Chondrocyte (in vitro differentiated cells): ENCODE measurements around the gene NFKB2. TPM values are rescaled to one million over a fixed set of nuclear protein-coding genes. Genes with fewer than 3 reads are reported as not detected.
A peak's percentile ranks its signal among the peaks of the same experiment; 100 is the strongest.

Source experiments
- DNase-seq: peaks from one replicate; pipeline ENCODE4 v3.0.0; 2021; ENCODE audit warnings: mixed read lengths, low spot score
- H3K27ac Mint-ChIP-seq: one replicate; pipeline ENCODE4 v1.8.0; 2021; ENCODE audit warnings: mild to moderate bottlenecking, moderate library complexity, mixed read lengths; ENCODE audit not compliant: unreplicated experiment
- H3K27me3 Mint-ChIP-seq: 2 replicates; pipeline ENCODE4 v1.8.0; 2021; ENCODE audit warnings: low read depth, mixed read lengths
- H3K36me3 Mint-ChIP-seq: 2 replicates; pipeline ENCODE4 v1.8.0; 2021; ENCODE audit warnings: low read depth, mixed read lengths
- H3K4me1 Mint-ChIP-seq: 2 replicates; pipeline ENCODE4 v1.8.0; 2021; ENCODE audit warnings: low read depth, mild to moderate bottlenecking, mixed read lengths
- H3K4me3 Mint-ChIP-seq: one replicate; pipeline ENCODE4 v1.8.0; 2021; ENCODE audit warnings: mild to moderate bottlenecking, moderate library complexity, mixed read lengths; ENCODE audit not compliant: unreplicated experiment
- H3K9me3 Mint-ChIP-seq: 2 replicates; pipeline ENCODE4 v1.8.0; 2021; ENCODE audit warnings: low read depth, mixed read lengths
- total RNA-seq: library from RNA; stranded (reverse); gene quantifications from 3 replicates; pipeline ENCODE4 v1.2.1, GENCODE V29; 2021
- TF ChIP-seq, protein P1 (sequence below): fragments of 200-600 bp; sonication (generic); IDR thresholded peaks from 2 replicates; pipeline ENCODE4 v1.5.0; 2021; ENCODE audit warnings: antibody characterized with exemption, mild to moderate bottlenecking, moderate library complexity

The NFKB2 gene
- total RNA-seq, 1 donor from 2014 or later = 38.0 TPM

DNA sequence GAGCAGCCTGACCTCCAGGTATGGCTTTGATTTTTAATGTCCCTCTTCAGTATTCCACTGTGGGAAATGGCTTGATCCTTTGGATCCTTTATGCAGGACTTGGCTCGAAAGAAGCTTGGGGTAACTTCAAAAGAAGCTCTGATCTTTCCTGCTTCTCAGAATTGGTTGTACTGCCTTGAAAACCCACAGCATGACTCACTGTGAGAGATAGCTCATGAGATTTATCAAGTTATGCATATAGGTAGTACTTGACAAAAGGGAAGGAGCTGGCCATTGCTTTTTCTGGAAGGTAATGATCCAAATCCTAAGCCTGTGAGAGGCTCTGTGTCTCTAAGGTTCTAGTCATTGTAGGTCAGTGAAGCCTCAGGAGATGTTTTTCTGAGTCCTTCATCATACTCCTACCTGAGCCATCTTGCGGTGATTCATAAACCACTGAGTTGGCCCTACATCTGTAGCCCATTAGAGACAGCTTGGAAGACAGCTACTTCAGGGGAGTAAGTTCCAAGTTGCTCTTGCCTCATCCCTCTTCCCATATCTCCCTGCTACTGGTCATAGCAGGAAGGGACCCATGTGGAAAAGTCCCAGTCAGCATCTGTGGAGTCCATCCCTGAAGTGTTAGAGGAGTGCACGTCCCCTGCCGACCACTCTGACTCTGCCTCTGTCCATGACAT lies 36.7 kb upstream of the NFKB2 start:
- H3K27ac Mint-ChIP-seq = no peak overlapping the region
- TF ChIP-seq, protein P1, sequence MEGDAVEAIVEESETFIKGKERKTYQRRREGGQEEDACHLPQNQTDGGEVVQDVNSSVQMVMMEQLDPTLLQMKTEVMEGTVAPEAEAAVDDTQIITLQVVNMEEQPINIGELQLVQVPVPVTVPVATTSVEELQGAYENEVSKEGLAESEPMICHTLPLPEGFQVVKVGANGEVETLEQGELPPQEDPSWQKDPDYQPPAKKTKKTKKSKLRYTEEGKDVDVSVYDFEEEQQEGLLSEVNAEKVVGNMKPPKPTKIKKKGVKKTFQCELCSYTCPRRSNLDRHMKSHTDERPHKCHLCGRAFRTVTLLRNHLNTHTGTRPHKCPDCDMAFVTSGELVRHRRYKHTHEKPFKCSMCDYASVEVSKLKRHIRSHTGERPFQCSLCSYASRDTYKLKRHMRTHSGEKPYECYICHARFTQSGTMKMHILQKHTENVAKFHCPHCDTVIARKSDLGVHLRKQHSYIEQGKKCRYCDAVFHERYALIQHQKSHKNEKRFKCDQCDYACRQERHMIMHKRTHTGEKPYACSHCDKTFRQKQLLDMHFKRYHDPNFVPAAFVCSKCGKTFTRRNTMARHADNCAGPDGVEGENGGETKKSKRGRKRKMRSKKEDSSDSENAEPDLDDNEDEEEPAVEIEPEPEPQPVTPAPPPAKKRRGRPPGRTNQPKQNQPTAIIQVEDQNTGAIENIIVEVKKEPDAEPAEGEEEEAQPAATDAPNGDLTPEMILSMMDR = no peak
- peaks cover 52% of the 10 kb centered on the region for H3K36me3 Mint-ChIP-seq
- H3K9me3 Mint-ChIP-seq = no peaks in the 10 kb centered on the region
- H3K27me3 Mint-ChIP-seq = no peaks in the 10 kb centered on the region
- DNase-seq = no peak
- no peaks in the 10 kb centered on the region for H3K4me1 Mint-ChIP-seq
- H3K4me3 Mint-ChIP-seq = no peak overlapping the region

DNA sequence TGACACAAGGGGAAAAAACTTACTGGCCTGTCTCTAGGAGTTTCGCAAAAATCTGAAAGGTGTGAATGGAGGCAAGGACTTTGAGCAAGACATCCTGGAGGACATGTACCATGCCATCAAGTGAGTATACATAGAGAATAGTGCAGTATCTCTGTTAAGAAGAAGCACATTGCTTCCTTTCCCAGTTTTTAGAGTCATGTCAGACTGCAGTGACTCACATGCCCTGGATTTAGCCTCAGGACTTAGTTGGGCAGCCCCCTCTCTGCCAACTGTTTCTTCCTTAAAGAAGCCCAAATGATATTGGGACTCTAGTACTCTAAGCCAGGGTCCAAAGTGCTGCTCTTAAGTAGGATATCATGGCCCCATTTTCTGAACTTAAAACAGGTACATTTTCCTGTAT lies 28.1 kb upstream of the NFKB2 start:
- Mint-ChIP-seq H3K36me3 (peaks cover 65% of the 10 kb centered on the region), H3K27ac (no peak overlapping the region), H3K27me3 (no peaks in the 10 kb centered on the region), H3K4me1 (peaks cover 9% of the 10 kb centered on the region), H3K4me3 (no peak overlapping the region), H3K9me3 (peaks cover 3% of the 10 kb centered on the region)
- TF ChIP-seq, protein P1 = no peak
- DNase-seq = no peak

DNA sequence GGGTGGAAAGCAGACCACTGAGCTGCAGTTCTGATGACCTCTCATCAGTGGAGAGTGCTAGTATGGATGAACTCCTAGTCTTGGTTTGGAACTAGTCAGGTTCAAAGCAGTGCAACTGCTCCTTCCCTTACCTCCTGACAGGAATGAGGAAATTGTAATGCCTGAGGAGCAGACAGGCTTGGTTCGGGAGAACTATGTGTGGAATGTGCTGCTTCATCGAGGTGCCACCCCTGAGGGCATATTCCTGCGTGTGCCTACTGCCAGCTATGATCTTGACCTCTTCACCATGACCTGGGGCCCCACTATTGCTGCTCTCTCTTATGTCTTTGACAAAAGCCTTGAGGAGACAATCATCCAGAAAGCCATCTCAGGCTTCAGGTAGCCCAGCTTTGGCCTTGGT lies 27.4 kb upstream of the NFKB2 start:
- peaks cover 3% of the 10 kb centered on the region for H3K9me3 Mint-ChIP-seq
- H3K36me3 Mint-ChIP-seq = peaks cover 60% of the 10 kb centered on the region
- no peak for DNase-seq
- peaks cover 9% of the 10 kb centered on the region for H3K4me1 Mint-ChIP-seq
- no peak overlapping the region for H3K4me3 Mint-ChIP-seq
- no peak overlapping the region for H3K27ac Mint-ChIP-seq
- no peaks in the 10 kb centered on the region for H3K27me3 Mint-ChIP-seq
- TF ChIP-seq, protein P1 = no peak

DNA sequence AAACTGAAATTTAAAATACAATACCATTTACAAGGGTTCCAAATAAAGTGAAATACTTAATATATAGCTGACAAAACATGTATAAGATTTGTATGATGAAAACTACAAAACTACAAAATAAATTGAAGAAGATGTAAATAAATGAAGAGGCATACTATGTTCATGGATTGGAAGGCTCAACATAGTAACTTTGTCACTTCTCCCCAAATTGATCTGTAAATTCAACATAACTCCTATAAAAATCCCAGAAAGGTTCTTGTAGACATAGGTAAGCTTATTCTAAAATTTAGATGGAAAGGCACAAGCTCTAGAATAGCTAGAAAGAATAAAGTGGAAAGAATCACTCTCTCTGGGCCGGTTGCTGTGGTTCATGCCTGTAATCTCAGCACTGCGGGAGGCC lies 24.2 kb upstream of the NFKB2 start:
- Mint-ChIP-seq H3K4me3 (no peak overlapping the region), H3K4me1 (peaks cover 9% of the 10 kb centered on the region), H3K27me3 (no peaks in the 10 kb centered on the region), H3K9me3 (peaks cover 3% of the 10 kb centered on the region), H3K36me3 (peaks cover 56% of the 10 kb centered on the region), H3K27ac (no peak overlapping the region)
- TF ChIP-seq, protein P1 = no peak
- DNase-seq = no peak

DNA sequence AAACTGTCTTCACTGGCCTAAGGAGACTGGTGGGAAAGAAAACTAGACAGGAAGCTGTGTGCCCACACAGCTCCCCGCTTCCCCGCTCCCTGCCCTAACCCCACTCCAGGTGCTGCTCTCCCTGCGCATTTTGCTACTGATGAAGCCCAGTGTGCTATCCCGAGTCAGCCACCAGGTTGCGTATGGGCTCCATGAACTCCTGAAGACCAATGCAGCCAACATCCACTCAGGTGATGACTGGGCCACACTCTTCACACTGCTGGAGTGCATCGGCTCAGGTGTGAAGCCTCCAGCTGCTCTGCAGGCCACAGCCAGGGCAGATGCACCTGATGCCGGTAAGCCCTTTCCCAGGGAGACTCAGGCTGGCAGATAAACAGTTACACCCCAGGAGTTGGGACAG lies 20.3 kb upstream of the NFKB2 start:
- H3K4me1 Mint-ChIP-seq = no peaks in the 10 kb centered on the region
- no peaks in the 10 kb centered on the region for H3K27me3 Mint-ChIP-seq
- H3K9me3 Mint-ChIP-seq = peaks cover 3% of the 10 kb centered on the region
- TF ChIP-seq, protein P1 = no peak
- DNase-seq = peak; percentile 59
- no peak overlapping the region for H3K4me3 Mint-ChIP-seq
- H3K36me3 Mint-ChIP-seq = peaks cover 44% of the 10 kb centered on the region
- H3K27ac Mint-ChIP-seq = no peak overlapping the region
